Activated CD8-positive, alpha-beta T cell treated with anti-CD3 and anti-CD28 coated beads for 36 hours (primary cell): ENCODE measurements around the gene HACD2. TPM values are rescaled to one million over a fixed set of nuclear protein-coding genes. Genes with fewer than 3 reads are reported as not detected.

Experiments
- ATAC-seq: fragments of 200-7000 bp; cut with Tn5 transposase; one replicate; pipeline ENCODE4 v1.10.0; 2021; ENCODE audit warnings: mild to moderate bottlenecking, moderate library complexity
- CTCF ChIA-PET: fragments of 350-600 bp; sonication (Branson Sonifier 250); formaldehyde crosslinking; loops from one replicate; lab custom pipeline; 2021; ENCODE audit warnings: antibody characterized with exemption; lab: Charles Lee
- POLR2A ChIA-PET: fragments of 350-600 bp; sonication (Branson Sonifier 250); formaldehyde crosslinking; loops from one replicate; lab custom pipeline; 2021; ENCODE audit warnings: antibody characterized with exemption; lab: Charles Lee
- DNase-seq: peaks from one replicate; pipeline ENCODE4 v3.0.0-alpha.2; 2020
- H3K27ac Mint-ChIP-seq: one replicate; pipeline ENCODE4 v1.8.0; 2021; ENCODE audit warnings: mild to moderate bottlenecking, mixed read lengths
- H3K27me3 Mint-ChIP-seq: one replicate; pipeline ENCODE4 v1.8.0; 2021; ENCODE audit warnings: mixed read lengths
- H3K36me3 Mint-ChIP-seq: one replicate; pipeline ENCODE4 v1.8.0; 2021; ENCODE audit warnings: low read depth, mixed read lengths
- H3K4me1 Mint-ChIP-seq: one replicate; pipeline ENCODE4 v1.8.0; 2021; ENCODE audit warnings: low read depth, mixed read lengths
- H3K4me3 Mint-ChIP-seq: one replicate; pipeline ENCODE4 v1.8.0; 2021; ENCODE audit warnings: mild to moderate bottlenecking, moderate library complexity, mixed read lengths
- H3K9me3 Mint-ChIP-seq: one replicate; pipeline ENCODE4 v1.8.0; 2021; ENCODE audit warnings: mixed read lengths
- intact Hi-C: fragments of 100-400 bp; cut with micrococcal nuclease; formaldehyde crosslinking; loops from one replicate; pipeline ENCODE4 v1.10.0; 2022
- total RNA-seq, 2 experiments: library from RNA; stranded (reverse); gene quantifications; one replicate each; pipeline ENCODE4 v1.2.3, GENCODE V29; 2021
- TF ChIP-seq, protein P1 (sequence below): fragments of 200-600 bp; IDR thresholded peaks from one replicate; pipeline ENCODE4 v1.8.0; 2022; ENCODE audit warnings: antibody characterized with exemption, mild to moderate bottlenecking

The HACD2 gene, protein sequence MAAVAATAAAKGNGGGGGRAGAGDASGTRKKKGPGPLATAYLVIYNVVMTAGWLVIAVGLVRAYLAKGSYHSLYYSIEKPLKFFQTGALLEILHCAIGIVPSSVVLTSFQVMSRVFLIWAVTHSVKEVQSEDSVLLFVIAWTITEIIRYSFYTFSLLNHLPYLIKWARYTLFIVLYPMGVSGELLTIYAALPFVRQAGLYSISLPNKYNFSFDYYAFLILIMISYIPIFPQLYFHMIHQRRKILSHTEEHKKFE
- 10 to 100 TPM; 25.1 to 26.9 TPM for total RNA-seq

DNA sequence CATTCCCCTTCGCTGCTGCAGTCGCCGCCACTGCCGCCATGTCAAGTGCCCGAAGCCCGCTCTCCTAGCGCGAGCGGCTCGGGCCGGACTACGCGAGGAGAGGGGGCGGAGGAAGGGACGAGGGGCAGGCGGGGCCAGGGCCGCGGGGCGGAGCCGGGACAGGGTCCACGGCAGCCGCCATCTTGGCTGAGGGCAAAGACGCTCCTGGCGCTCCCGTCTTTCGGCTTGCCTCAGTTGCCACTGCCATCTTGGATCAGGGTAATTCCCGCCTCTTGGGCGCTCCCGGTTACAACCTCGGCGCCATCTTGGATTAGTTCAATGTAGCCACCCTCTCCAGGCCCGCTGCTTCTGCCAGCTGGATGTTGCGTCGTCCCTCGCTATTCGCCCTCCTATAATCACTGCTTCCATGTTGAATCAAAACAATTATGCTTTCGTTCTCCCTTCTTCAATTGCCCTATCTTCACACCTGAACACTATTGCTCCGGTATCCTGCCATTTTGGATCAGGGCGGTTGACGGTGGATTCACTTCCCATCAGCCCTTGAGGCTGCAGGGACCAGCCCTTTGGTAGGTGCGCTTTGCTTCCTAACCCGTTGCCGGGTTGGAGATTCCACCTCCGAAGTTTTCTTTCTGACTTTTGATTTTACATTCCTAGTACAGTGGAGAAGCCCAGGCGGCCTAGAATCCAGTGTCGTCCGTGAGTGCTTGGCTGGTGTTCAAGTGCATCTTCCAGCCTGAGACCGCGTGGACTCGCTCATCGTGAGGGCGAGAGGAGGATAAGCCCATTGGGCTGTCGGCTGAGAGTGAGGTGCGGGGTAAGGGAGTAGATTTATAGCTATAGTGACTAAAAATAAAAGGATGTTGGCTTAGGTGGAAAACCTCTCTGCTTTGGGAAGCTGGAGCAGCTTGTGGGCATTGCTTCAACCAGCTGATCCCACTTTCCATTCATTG, at the start of gene HACD2:
Gene HACD2, minus strand, starts transcription at position 66 of the 950 bp plus-strand sequence. Its CDS starts 26 bp downstream, at position 40.
- peak within 1 kb of the TSS; percentile 80 for H3K27ac Mint-ChIP-seq
- H3K27me3 Mint-ChIP-seq, result no peaks in the 10 kb centered on the region
- H3K36me3 Mint-ChIP-seq, result peaks cover 33% of the 10 kb centered on the region
- ChIA-PET CTCF (interaction anchor here (0.6 to 2.1 kb wide), 3 partner anchors 9 to 26 kb away, joined by 3 to 4 read pairs (median 3); no protein-coding TSS in a partner anchor), POLR2A (interaction anchor here (0.6 to 1.8 kb wide), 6 partner anchors 9 to 41 kb away, joined by 3 to 13 read pairs (median 4); no protein-coding TSS in a partner anchor)
- ATAC-seq (peak; percentile 93), DNase-seq (peak; percentile 96)
- H3K4me3 Mint-ChIP-seq, result no peak within 1 kb of the TSS
- peaks cover 8% of the 10 kb centered on the region for H3K9me3 Mint-ChIP-seq
- TF ChIP-seq, protein P1, sequence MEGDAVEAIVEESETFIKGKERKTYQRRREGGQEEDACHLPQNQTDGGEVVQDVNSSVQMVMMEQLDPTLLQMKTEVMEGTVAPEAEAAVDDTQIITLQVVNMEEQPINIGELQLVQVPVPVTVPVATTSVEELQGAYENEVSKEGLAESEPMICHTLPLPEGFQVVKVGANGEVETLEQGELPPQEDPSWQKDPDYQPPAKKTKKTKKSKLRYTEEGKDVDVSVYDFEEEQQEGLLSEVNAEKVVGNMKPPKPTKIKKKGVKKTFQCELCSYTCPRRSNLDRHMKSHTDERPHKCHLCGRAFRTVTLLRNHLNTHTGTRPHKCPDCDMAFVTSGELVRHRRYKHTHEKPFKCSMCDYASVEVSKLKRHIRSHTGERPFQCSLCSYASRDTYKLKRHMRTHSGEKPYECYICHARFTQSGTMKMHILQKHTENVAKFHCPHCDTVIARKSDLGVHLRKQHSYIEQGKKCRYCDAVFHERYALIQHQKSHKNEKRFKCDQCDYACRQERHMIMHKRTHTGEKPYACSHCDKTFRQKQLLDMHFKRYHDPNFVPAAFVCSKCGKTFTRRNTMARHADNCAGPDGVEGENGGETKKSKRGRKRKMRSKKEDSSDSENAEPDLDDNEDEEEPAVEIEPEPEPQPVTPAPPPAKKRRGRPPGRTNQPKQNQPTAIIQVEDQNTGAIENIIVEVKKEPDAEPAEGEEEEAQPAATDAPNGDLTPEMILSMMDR, result no peak
- intact Hi-C loops, result no loop called here
- peaks cover 26% of the 10 kb centered on the region for H3K4me1 Mint-ChIP-seq

DNA sequence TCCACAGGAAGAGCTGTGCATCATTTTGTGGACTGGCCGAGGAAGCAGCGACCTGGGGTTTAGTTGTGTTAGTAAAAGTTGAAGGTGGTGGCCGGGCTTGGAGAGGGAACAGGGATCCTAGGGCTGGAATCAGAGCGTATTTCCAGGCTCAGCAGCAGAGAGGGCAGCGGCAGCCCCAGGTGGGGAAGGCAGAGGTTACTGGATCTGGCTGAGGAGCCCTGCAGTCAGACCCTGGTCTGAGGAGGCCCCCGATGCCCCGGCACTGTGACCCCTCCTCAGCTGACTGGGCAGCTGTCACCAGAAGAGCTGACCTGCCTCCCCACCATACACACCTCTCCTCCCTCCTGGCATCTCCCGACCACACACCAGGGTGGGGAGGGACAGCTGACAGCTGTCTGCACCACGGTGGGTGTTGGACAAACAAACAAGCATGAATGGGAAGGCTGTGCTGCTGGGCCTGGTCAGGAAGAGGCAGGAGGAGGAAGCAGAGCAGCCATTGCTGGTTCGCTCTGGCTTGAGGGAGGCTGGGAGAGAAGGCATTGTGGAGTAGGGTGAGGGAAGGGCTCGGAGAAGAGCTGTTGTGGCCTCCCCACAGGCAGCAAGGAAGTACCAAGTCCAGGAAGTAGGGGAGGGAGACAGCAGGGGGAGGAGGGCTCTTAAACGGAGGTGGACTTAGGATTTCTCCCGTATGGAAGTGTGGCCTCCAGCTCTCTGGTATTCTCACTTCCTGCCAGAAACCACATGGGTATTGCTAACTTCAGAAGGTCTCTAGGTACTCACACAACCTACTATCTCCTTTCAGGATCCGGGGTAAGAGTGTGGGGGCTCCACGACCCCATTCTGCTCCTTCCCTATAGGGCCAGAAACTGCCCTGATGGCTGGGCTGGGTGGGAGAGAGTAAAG, 49.5 kb upstream of the HACD2 start:
- intact Hi-C loops, result no loop called here
- no peak overlapping the region for H3K27ac Mint-ChIP-seq
- CTCF ChIA-PET, result interaction anchor here (0.7 kb wide), 1 partner anchor 9 kb away, joined by 3 read pairs; no protein-coding TSS in a partner anchor
- DNase-seq, result no peak
- H3K9me3 Mint-ChIP-seq, result no peaks in the 10 kb centered on the region
- H3K27me3 Mint-ChIP-seq, result no peaks in the 10 kb centered on the region
- no peaks in the 10 kb centered on the region for H3K4me1 Mint-ChIP-seq
- no peaks in the 10 kb centered on the region for H3K36me3 Mint-ChIP-seq
- no peak for ATAC-seq
- TF ChIP-seq, protein P1, result no peak
- POLR2A ChIA-PET, result no interaction called here
- H3K4me3 Mint-ChIP-seq, result no peak overlapping the region

DNA sequence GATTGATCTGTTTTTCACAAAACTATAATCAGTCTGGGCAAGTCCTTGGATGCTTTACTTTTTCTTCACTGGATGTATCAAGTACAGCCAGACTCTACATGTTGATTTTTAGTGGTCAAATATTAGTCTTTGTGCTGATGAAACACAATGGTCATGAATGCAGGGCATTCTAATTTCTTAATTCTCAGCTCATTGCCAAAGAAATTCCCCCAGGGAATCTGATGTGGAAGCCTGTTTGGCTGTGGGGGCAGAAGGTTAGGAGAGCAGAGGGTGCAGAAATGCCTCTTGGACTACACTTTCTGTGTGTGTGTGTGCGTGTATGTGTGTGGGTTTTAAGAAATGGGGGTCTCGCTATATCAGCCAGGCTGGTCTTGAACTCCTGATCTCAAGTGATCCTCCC, 48.7 kb upstream of the HACD2 start:
- intact Hi-C loops, result no loop called here
- DNase-seq (no peak), ATAC-seq (no peak)
- POLR2A ChIA-PET, result interaction anchor here (0.6 kb wide), 1 partner anchor 239 kb away, joined by 3 read pairs; no protein-coding TSS in a partner anchor
- CTCF ChIA-PET, result interaction anchor here (0.7 kb wide), 1 partner anchor 10 kb away, joined by 3 read pairs; no protein-coding TSS in a partner anchor
- Mint-ChIP-seq H3K27ac (no peak overlapping the region), H3K27me3 (no peaks in the 10 kb centered on the region), H3K4me3 (no peak overlapping the region), H3K36me3 (peaks cover 2% of the 10 kb centered on the region), H3K9me3 (no peaks in the 10 kb centered on the region), H3K4me1 (no peaks in the 10 kb centered on the region)
- TF ChIP-seq, protein P1, result no peak

DNA sequence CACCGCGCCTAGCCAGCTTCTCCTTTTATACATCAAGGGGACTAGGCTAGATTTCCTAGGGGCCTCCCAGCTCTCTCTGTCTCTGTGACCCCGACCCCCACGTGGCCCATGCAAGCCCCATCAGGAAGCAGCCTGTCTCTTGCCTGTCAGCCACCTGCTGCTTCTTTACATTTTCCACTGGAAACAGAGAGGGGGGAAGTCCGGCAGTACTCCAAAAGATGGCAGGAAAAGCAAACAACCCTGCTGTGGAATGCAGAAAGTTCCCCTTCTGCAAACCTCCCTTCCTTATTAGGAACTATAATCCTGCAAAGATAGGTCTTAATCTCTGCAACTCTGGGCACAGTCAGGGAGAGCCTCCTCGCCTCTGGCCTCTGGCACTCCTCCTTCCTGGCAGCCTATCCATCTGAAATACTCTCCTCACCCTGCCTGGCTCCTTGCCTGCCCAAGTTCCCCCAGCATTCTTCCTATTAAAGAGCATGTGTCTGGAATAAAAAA, 47.4 kb upstream of the HACD2 start:
- ATAC-seq, result no peak
- Mint-ChIP-seq H3K9me3 (no peaks in the 10 kb centered on the region), H3K4me3 (no peak overlapping the region), H3K27ac (no peak overlapping the region), H3K27me3 (no peaks in the 10 kb centered on the region), H3K36me3 (peaks cover 2% of the 10 kb centered on the region), H3K4me1 (no peaks in the 10 kb centered on the region)
- TF ChIP-seq, protein P1, result no peak
- intact Hi-C loops, result no loop called here
- POLR2A ChIA-PET, result no interaction called here
- CTCF ChIA-PET, result interaction anchor here (1.7 kb wide), 1 partner anchor 10 kb away, joined by 10 read pairs; no protein-coding TSS in a partner anchor
- DNase-seq, result no peak
